ENCODE results near the gene KCND3.

The KCND3 gene

GRCh38 chr1:111846842-111847241, 142.6 kb downstream of the KCND3 start:
- no peak for DNase-seq (ENCODE audit: low spot score)

DNA sequence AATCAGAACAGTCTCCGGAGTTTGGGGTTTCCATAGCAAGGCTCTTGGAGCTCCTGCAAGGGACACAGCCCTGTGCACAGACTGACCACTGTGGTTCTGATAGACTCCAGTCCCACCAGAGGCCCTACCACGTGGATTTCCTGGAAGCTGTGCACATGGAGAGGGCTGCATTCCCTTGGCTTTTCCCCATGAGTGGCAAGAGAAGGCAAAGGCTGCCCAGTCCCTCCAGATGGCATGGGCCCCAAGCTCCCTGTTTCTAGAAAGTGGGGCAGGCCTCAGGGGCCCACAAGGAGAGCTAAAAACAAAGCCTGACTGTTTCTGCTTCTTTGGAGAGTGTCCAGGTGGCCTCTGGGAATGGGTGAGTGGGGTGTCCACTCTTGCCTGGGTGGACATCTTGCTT, 146.3 kb downstream of the KCND3 start:
- no peak for DNase-seq (ENCODE audit: low spot score)

DNA sequence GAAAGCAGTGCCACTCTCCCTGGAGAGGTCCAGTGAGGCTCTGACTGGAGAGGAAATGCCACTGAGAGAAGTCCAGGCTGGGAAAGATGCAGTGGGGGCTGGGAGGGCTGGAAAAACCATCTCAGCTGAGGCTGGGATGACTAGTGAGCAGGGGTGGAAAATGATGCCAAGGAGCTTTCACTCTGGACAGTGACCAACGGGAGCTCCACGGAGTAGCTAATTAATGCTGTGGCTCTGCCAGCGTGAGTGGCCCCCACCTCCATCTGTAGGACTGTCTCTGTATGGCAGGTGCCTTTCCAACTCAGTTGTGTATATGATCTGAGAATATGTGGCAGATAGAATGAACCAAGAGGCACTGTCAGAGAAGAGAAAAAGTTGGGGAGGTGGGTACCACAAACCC, 147.1 kb downstream of the KCND3 start:
- DNase-seq (ENCODE audit: low spot score) = no peak

DNA sequence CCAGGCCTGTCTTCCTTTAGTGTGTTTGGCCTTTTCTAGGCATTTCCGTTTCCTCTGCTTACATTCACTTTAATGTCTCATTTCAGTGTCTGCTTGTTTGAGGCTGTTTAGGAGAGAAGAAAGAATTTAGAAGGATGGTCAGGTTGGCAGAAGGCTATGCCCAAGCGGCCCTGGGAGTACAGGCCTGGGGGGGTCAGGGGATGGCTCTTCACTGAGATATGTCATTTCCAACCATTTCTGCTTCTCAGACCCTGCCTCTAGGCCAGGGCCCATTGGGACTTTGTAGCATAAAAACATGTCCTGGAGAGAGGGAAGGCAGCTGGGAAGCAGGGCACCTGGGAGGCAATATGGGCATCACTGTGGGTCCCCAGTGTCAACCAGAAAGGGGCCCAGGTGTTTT, 147.7 kb downstream of the KCND3 start:
- no peak for DNase-seq (ENCODE audit: low spot score)

- DNase-seq (ENCODE audit: low spot score) = no peak
These were observed 148.3 kb downstream of the KCND3 start for GRCh38 chr1:111841189-111841588.

GRCh38 chr1:111837393-111837792, 152.1 kb downstream of the KCND3 start:
- DNase-seq (ENCODE audit: low spot score) = no peak

DNA sequence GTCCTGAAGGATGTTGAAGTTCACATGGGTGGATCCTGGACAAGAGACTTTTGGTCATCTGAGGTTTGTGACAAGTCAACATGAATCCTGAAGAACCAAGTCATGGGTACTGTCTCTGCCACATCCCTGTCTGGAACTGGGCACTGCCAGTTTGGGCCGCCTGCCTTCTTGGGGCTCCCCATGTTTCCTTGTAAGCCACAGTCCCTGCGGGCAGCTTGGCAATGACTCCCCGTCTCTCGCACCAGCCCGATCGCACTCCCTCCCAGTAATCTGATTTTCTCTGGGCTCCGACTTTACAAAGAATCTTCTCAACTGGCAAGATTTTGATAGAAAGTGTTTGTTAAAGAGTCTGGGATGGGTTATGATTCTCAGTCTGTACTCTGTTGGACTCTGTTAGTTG, 153.4 kb downstream of the KCND3 start:
- no peak for DNase-seq (ENCODE audit: low spot score)

DNA sequence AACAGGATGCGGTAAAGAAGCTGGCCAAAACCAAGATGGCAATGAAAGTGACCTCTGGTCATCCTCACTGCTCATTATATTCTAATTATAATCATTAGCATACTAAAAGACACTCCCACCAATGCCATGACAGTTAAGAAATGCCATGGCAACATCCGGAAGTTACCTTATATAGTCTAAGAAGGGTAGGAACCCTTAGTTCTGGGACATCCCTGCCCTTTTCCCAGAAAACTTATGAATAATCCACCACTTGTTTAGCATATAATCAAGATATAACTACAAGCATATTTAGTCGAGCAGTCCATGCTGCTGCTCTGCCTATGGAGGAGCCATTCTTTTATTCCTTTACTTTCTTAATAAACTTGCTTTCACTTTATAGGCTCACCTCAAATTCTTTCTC, 154.0 kb downstream of the KCND3 start:
- no peak for DNase-seq (ENCODE audit: low spot score)

- no peak for DNase-seq (ENCODE audit: low spot score)
These were observed 154.5 kb downstream of the KCND3 start for GRCh38 chr1:111834956-111835355.

DNA sequence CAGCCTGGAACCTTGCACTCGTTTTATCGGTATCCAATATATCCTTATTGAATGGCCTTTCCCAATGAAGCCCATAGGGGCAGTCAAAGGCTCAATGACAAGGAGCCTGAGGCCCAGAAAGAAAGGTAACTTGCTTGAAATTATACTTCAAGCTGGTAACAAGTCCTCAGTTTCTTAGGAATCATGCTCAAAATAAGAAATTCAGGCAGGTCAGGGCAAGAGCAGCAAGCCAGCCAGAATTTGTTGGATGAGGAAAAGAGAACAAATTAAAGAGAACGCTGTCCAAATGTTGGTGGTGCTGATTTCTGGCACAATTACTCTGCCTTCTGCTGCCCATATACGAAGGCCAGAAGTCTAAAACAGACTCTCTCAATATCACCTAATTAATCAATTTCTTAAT, 156.1 kb downstream of the KCND3 start:
- DNase-seq (ENCODE audit: low spot score) = peak; percentile 17

DNA sequence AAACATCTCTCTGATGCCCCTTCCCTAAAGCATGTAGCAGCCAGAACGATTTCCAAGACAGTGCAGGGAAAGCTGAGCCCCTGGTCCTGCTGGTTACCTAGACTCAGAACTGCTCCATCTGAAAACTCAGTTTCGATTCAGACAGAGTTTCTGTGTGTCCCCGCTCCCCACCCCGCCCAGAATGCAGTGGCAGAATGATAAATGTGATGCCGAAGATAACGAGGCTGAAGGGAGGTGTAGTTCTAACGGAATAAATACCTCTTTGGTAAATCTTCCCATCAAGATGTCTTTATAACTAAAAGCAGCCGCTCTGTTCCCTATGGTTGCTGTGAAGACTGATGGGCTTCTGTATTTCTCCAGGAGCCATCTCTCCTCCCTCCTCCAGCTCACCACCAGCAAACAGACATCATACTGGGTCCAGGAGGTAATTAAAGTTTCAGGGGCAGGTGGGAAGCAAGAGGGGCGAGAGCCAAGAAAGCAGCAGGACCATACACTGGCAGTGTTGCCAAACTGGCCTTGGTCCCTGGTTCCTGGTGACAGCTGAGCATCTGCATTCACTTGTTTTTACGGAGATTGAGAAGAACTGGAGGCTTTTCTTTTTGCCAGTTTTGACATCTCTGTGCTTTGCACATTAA, 156.8 kb downstream of the KCND3 start:
- no peak for DNase-seq (ENCODE audit: low spot score)

GRCh38 chr1:111831153-111831552, 158.3 kb downstream of the KCND3 start:
- DNase-seq (ENCODE audit: low spot score) = no peak

DNA sequence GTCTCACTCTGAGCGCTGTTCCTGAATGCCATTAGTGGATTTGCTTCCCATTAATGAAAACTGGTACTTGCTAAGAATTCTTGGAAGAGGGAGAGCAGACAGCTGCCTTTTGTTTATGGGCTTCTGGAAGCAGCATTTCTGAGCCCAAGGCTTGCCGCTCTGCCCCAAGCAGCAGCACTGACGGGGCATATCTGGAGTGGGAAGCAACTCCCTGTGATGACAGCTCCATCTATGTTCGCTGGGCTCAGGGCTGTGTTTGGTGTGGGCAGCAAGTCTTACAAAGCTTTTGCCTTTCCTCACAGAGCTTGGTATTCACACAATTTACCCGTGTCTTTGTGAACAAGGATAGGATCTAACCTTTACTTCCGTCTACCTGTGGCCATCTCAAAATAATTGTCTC, 161.5 kb downstream of the KCND3 start:
- DNase-seq (ENCODE audit: low spot score) = no peak

GRCh38 chr1:111826278-111826677, 163.2 kb downstream of the KCND3 start:
- no peak for DNase-seq (ENCODE audit: low spot score)

DNA sequence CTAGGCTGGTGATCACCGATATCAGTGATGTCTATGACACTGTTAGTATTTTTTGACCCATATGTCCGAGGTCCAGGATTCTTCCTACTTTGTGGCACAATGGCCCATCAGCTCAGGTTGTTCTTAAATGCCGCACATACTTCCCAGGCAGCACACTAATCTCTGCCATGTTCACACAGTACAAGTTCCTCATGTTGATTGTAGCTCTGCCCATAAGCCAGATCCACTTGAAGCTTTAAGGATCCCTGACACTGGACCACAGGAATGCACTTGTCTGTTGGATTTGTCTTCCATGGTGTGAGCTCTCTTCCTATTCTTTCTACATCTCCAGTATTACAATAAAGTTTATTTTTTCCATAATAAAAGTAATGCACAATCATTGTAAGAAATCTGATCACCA, 164.3 kb downstream of the KCND3 start:
- DNase-seq (ENCODE audit: low spot score) = no peak

GRCh38 chr1:111822138-111822537, 167.3 kb downstream of the KCND3 start:
- no peak for DNase-seq (ENCODE audit: low spot score)

DNA sequence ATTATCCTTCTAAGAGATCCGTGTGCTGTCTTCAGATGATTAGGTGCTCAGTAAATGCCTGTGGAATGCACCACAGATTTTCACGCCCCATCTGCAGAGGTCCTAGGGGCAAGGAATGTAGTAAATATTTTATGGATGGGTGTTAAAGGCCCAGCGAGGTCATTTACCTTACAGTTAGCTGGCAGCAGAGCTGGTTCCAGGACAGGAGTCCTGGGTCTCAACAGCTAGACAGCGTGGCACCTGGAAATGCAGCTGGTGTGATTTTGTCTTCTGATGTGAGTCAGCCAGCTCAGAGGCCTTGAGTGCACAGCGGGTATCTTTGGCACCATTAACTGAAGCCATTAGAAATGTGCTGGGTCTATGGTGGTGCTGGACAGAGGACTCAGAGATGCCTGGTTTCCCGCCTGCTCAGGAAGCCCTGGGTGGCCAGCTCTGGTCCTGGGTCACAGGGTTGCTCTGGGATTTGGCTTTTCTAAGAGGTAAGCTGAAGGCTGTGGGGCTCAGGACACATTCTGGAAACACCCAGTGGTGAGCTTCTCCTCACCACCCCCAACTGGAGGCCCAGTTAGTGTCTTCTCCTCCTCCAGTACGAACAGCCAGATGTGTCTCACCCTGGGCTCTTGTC, 168.2 kb downstream of the KCND3 start:
- no peak for DNase-seq (ENCODE audit: low spot score)

DNA sequence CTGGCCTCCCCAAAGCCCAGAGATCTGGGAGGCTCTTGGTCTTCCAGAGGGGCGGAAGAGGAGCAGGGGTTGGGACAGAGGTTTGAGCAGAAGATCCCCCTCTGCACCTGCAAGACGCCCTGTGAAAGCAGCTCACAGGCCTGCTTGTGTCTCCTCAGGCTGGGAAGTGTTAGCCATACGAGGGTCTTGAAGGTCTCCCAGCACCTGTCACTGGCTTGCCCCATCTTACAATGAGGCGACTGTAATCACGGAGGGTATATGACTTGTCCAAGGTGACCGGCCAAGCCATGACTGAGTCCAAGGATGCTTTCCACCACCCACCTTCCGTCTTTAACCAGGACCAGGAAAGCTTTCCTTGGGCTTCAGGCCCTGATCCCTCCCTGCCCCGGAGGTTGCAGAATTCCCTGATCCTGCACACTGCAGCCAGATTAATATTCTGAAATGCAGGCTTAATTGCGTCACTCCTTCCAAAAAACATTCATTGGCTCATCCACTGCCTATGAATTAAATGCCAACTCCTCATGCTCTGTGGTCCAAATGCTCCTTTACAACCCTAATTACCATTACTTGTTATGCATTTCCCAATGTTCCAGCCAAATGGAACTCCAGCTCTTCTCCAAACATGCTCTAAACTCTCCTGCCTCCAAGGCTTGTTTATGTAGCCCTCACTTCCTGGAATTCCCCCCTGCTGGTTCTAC, 169.8 kb downstream of the KCND3 start:
- DNase-seq (ENCODE audit: low spot score) = no peak

- no peak for DNase-seq (ENCODE audit: low spot score)
These were observed 170.9 kb downstream of the KCND3 start for GRCh38 chr1:111818546-111818945.

GRCh38 chr1:111818081-111818480, 171.4 kb downstream of the KCND3 start:
- no peak for DNase-seq (ENCODE audit: low spot score)

DNA sequence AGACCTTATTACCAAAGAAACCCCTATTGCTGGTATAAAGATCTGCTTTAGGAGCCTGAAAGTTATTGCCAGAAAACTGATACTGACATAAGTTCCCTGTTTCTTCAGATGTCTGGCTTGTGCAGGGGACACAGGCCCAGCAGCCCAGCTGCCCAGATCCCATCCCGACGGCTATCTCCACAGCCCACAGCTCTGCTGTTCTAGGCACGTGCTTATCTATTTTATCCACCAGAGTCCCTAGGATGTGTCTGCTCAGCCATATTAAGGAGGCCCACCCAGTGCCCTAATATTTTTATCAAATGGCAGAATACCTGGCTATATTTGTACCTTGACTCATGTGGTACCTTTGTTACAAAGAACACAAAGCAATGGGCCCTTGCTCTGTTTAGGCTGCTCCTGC, 174.8 kb downstream of the KCND3 start:
- DNase-seq (ENCODE audit: low spot score) = no peak

- no peak for DNase-seq (ENCODE audit: low spot score)
These were observed 175.2 kb downstream of the KCND3 start for GRCh38 chr1:111814305-111814628.

DNA sequence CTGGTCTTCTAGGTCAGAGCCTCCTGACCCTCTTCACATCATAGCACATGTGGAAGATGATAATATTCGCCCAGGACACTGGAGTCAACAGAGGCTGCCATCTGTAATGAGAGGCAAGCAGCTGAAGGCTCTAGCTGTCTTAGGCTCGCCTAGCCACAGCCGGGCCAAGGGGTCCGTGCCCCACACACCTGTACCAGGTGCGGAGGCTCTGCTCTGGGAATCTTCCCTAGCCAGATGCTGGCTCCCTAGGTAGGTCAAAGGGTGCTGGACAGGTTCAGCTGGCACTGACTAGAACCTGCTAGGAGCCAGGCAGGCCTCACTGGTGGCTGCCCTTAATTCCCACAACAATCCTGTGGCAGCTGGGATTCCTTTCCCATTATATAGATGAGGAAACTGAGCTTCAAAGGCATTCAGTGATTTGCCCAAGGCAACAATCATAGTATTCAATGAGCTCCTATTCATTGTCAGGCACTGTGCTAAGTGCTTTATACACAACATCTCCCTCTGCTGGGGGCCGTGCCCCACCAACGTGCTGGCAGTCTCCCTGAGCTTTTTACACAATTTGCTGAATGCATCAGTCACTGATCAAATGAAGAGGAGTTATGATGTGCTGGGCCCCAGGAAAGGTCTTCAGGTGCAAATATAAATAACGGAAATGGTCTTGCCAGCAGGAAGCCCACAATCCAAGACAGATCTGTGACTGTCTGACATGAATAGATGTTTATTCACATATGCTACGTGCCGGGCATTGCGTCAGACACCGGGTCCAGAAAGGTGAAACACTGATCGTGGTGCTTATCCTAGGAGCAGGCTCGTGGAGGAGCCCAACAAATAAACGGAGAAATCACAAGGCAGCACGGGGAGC, 175.8 kb downstream of the KCND3 start:
- DNase-seq (ENCODE audit: low spot score) = no peak
